GM23248 (cell line): Measurements from ENCODE around the gene FAM156A.
"Not testable (repeated sequence)": the region's sequence is repeated elsewhere in the genome, so short reads cannot be mapped to it uniquely, and the experiment has no call there.

Experiments
- EZH2 ChIP-seq: fragments of 200-600 bp; sonication (generic); IDR thresholded peaks from 2 replicates; pipeline ENCODE4 v1.6.1; 2018; ENCODE audit warnings: antibody characterized with exemption, mild to moderate bottlenecking; ENCODE audit not compliant: insufficient read depth, poor library complexity, severe bottlenecking
- EZH2phosphoT487 ChIP-seq: fragments of 200-600 bp; sonication (generic); IDR thresholded peaks from 2 replicates; pipeline ENCODE4 v1.6.1; 2018; ENCODE audit warnings: antibody characterized with exemption, moderate library complexity, mild to moderate bottlenecking, low read depth; ENCODE audit not compliant: insufficient read depth

DNA sequence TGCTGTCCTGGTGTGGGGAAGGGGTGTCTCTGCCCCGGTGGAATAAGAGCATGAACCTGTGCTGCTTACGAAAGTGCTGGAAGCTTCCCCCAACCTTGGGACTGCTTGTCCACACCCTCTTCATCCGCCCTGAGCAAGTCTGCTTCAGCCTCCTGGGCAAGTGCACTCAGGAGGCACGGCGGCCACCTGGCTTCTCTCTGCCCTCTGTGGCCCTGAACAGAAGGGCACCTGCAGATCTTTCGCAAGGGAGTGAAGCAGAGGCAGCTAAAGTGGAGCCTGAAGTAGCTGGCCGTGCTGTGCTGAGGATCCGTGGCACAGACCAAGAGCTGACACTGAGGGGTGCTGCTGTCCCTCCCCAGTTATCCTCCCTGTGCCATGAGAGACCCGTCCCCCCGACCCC, 9.6 kb upstream of the FAM156A start:
- not testable (repeated sequence) for TF ChIP-seq EZH2, EZH2phosphoT487
